GM18498 (cell line): ENCODE results near the gene C16orf78.
"Not testable (repeated sequence)": the region's sequence is repeated elsewhere in the genome, so short reads cannot be mapped to it uniquely, and the experiment has no call there.

Experiments
- ATAC-seq: cut with Tn5 transposase; IDR thresholded peaks from one replicate; pipeline ENCODE4 v1.9.1; 2021; ENCODE audit warnings: mild to moderate bottlenecking, moderate library complexity; ENCODE audit not compliant: unreplicated experiment

C16orf78 gene

GRCh38 chr16:49349446-49350168 lies 24.0 kb upstream of the C16orf78 start:
- no peak for ATAC-seq

DNA sequence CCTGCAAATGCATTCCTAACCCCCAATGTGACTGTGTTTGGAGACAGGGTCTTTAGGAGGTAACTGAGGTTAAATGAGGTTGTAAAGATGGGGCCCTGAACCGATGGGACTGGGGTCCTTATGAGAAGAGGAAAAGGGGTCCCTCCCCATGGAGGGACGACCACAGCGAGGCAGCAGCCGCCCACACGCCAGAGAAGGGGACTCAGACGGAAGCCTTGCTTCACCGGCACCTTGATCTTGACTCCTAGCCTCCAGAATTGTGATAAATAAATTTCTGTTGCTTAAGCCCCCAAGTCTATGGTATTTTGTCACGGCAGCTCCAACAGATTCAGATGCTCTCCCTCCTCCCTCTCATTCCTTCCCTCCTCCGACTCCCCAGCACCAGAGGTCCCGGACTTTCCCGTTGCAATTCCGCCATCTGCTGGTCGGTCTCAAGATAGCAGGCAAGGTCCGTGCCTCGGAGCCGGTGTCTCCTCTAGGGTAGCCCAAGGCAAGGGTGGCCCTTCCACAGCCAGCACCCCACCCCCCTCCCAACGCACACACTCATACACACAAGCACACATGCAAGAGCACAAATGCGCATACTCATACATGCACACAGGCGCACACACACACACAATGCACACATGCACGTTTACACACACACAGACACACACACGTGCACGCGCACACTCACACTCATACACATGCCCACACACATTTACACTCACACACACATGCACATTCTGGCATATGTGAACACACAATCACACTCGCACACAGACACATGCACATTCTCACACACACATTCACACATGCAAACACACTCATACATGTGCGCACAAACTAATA lies 23.1 kb upstream of the C16orf78 start:
- ATAC-seq: peak; percentile 56

DNA sequence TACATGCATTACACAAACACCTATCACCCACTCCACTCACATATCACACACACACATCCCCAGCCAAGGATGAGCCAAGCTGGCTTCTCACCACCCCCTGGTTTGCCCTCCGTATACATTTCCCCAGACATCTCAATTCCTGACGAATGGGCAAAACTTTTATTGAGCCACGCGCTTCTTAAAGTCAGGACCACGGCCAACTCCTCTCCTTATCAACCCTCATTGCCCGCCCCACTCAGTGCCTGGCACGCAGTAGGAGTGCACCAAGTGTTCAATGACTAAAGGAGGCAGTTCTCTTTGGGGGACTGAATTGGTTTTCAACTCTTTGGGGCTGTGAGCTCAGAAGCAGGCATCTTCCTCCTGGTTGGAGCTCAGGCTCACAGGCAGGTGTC lies 22.5 kb upstream of the C16orf78 start:
- ATAC-seq: no peak

DNA sequence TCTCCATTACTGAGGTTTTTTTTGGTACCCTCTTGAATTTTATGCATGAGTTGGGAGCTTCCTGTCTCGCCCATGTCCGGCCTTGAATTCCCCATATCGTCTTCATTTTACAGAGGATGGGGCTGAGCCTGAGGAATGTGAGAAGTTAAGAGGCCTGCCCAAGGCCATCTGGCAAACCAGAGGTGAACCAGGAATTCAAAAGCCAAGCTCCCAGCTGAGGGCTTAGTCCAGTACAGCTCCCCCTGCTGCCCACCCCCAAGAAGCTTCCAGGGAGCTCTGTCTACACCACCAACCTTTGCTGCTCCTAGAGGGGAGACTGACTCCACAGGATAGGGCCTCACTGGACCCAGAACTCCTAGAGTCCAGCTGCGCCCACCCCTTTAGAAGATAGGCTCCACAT lies 20.7 kb upstream of the C16orf78 start:
- ATAC-seq: no peak

GRCh38 chr16:49353680-49354079 lies 19.9 kb upstream of the C16orf78 start:
- no peak for ATAC-seq

- no peak for ATAC-seq
Measured at GRCh38 chr16:49354101-49354500, 19.5 kb upstream of the C16orf78 start.

GRCh38 chr16:49354991-49355390 lies 18.6 kb upstream of the C16orf78 start:
- no peak for ATAC-seq

DNA sequence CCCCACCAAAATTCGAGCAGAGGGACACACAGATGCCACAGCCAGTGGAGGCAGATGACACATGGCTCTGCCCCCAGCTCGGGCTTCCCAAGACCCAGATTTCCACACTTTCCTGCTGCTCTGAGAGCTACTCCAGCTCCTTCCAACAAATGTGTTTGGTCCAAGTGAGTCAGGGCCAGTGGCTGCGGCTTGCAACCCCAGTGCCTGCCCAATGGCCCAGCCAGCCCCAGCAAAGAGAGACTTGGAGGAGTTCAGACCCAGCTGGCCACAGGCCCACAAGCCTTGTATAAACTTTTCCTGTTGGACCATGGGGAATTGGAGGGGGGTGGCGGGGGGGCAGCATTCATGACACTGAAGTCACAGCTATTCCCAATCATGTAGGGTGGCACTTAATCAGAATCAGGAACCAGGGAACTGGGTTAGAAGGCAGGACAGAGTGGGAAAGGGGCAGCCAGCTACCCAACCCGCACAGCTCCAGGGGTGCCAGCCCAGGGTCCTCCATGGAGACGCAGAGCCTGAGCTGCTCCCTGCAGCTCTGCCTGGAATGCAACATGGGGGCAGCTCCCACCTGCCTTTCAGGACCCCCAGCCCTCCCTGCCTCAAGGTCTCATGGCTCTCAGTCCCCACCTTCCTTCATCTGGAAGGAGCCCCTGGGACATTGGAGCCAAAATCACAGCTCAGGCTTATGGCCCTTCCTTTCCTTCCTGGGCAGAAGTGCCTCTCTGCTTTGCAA lies 17.5 kb upstream of the C16orf78 start:
- no peak for ATAC-seq

DNA sequence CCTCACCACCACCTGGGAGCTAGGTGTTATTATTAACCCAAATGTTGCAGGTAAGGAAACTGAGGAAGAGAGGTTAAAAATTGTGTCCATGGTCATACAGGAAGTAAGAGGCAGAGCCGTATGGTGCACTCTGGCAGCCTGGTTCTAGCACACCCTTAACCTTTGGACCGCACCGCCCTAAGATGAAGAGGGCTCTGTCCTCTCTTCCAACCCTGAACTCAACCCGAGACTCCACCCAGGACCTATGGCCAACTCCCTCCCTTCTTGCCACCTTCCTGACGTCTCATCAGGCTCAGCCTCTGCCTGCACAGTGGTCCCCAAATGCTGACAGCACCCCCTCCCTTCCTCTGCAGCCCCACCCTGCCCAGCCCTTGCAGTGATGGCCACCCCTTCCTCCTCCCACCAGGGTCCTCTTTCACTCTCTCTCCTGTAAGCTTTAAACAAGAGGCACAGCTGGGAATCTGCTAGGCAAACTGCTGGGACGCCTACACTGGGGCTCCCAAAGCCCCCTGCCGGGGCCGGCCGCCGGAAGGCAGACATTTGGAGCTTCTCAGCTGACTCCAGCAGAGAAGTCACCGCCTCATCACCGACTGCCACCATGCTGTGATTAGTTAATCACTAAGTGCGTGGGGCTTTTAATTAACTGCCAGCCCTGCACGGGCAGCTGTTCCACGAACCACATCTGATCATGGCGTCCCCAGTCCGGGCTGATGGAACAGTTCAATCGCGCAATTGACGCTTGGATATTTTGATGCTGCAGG lies 16.7 kb upstream of the C16orf78 start:
- ATAC-seq: no peak

- no peak for ATAC-seq
Measured at GRCh38 chr16:49359591-49359990, 14.0 kb upstream of the C16orf78 start.

- ATAC-seq: not testable (repeated sequence)
Measured at GRCh38 chr16:49361731-49362130, 11.9 kb upstream of the C16orf78 start.

- ATAC-seq: no peak
Measured at GRCh38 chr16:49362230-49362629, 11.4 kb upstream of the C16orf78 start.

- ATAC-seq: peak; percentile 87
Measured at GRCh38 chr16:49365711-49366509, 7.7 kb upstream of the C16orf78 start.

DNA sequence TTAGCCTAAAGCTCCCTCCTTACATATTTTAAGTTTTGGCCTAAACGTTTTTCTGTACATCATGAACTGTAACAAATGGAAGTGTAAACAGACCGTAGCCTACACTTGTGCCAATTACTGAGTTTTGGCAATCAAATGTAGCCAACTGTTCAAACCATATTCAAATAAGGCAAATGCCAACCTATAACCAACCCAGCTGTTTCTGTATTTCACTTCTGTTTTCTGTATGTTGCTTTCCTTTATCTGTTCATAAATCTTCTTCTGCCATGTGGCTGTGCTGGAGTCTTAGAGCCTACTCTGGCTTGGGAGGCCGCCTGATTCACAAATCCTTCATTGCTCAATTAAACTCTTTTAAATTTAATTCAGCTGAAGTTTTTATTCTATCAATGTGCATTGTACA lies 6.9 kb upstream of the C16orf78 start:
- ATAC-seq: peak; percentile 74

DNA sequence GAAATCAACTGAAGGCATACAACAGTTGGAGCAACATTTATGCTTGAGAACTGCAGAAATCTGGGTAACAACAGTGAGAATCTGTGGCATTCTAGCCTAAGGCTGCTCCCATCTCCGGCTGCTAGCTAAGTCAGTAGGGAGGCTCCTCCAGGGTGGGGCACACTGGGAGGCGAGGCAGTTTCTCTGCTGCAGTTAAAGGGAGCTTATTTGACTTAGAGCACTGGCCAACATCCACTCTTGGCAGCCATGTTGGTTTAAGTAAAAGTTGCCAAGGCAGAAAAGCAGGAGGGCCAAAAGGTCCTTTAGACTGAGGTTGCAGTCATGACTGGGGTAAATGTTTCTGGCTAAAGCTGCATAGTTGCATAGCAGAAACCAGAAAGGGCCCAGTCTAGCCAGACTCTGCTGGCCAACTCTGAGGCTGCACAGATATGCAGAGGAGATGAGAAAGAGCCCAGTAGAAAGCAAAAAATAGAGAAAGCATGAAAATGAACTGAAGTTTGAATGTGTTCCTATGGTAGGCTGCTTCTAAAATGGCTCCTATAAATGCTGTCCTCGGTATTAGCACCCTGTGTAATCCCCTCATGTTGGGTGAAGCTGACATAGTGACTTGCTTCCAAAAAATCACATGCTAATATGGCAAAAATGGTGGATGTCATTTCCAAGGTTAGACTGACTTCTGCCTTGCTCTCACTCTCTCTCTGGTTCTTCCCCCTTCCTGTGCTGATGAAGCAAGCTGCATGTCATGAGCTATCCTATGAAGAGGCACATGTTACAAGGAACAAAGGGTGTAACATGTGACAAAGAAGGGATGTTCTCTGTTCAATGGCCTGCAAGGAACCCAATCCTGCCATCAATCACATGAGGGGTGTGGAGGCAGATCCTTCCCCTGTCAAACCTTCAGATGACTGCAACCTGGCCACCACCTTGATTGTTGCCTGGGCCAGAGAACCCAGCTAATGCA lies 3.7 kb upstream of the C16orf78 start:
- ATAC-seq: no peak

GRCh38 chr16:49376206-49376605 lies 2.6 kb downstream of the C16orf78 start:
- no peak for ATAC-seq

- ATAC-seq: no peak
Measured at GRCh38 chr16:49377196-49377755, 3.7 kb downstream of the C16orf78 start.

GRCh38 chr16:49378238-49378637 lies 4.6 kb downstream of the C16orf78 start:
- no peak for ATAC-seq

DNA sequence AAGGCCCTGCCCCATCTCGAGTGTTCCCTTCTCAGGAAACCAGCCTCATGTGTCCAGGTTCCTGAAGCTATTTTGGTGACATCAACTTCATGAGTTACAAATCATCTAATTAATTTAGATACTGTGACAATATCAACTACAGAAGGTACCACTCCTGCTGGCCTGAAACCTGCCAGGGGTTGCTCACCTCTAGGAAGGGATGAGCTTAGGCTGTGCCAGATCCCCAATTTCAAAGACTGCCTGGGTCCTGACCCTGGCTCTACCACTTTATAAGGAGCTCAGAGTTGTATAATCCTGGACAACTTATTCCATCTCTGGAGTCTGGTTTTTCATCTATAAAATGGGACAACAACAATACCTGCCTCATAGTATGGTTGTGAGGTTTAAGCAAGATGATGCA lies 5.2 kb downstream of the C16orf78 start:
- no peak for ATAC-seq
